ENCODE data around the gene NELFCD.

The NELFCD gene

GRCh38 chr20:58980711-58981627 is at the start of gene NELFCD:
NELFCD (plus strand) TSS chr20:58981256; CDS start chr20:58981310, 54 bp downstream.
- Histone ChIP-seq H3K36me3 (replicated peaks; ENCODE audit: low read depth, low read length) (peaks cover 22% of the 10 kb centered on the region), H3K4me3 (ENCODE audit: low read length) (peak within 1 kb of the TSS; percentile 82), H3K9me3 (ENCODE audit: insufficient read depth, low read length) (peaks cover 6% of the 10 kb centered on the region), H3K9ac (ENCODE audit: low read length) (peak within 1 kb of the TSS; percentile 87), H3K4me2 (ENCODE audit: low read length) (peak within 1 kb of the TSS; percentile 72), H3K27ac (ENCODE audit: low read length) (peak within 1 kb of the TSS; percentile 55), H2AFZ (ENCODE audit: low read depth, low read length) (peak within 1 kb of the TSS; percentile 10; the same call in 1 of the 2 replicates), H3K27me3 (ENCODE audit: low read depth, low read length) (no peaks in the 10 kb centered on the region), H3K79me2 (ENCODE audit: low read length) (peaks cover 49% of the 10 kb centered on the region), H3K4me1 (ENCODE audit: low read length) (peaks cover 56% of the 10 kb centered on the region), H4K20me1 (ENCODE audit: insufficient read depth, low read length) (peaks cover 34% of the 10 kb centered on the region)
- TF ChIP-seq CTCF (IDR thresholded peaks at IDR 0.05; ENCODE audit: low read depth, low read length), result no peak
- no peak for TF ChIP-seq EZH2phosphoT487 (IDR thresholded peaks at IDR 0.05; ENCODE audit: low read depth)

GRCh38 chr20:58932170-58932569 is 48.9 kb upstream of the NELFCD start:
- peaks cover 28% of the 10 kb centered on the region for H3K27me3 ChIP-seq (ENCODE audit: low read depth, low read length)

GRCh38 chr20:58938078-58938477 is 43.0 kb upstream of the NELFCD start:
- no peaks in the 10 kb centered on the region for H3K79me2 ChIP-seq (ENCODE audit: low read length)
- no peak overlapping the region for H3K4me3 ChIP-seq (ENCODE audit: low read length)
- H3K9ac ChIP-seq (ENCODE audit: low read length), result no peak overlapping the region
- no peak overlapping the region for H3K27ac ChIP-seq (ENCODE audit: low read length)
- peaks cover 5% of the 10 kb centered on the region; the same call in 1 of the 2 replicates for H3K9me3 ChIP-seq (ENCODE audit: insufficient read depth, low read length)
- no peak for TF ChIP-seq CTCF (IDR thresholded peaks at IDR 0.05; ENCODE audit: low read depth, low read length)
- no peak for TF ChIP-seq EZH2phosphoT487 (IDR thresholded peaks at IDR 0.05; ENCODE audit: low read depth)
- peak overlapping the region; percentile 10; the same call in 1 of the 2 replicates for H2AFZ ChIP-seq (ENCODE audit: low read depth, low read length)
- peak overlapping the region; percentile 33 for H3K4me2 ChIP-seq (ENCODE audit: low read length)
- H4K20me1 ChIP-seq (ENCODE audit: insufficient read depth, low read length), result no peaks in the 10 kb centered on the region
- peaks cover 14% of the 10 kb centered on the region for H3K4me1 ChIP-seq (ENCODE audit: low read length)
- peaks cover 13% of the 10 kb centered on the region; the same call in 1 of the 2 replicates for H3K27me3 ChIP-seq (ENCODE audit: low read depth, low read length)
- H3K36me3 ChIP-seq (replicated peaks; ENCODE audit: low read depth, low read length), result no peaks in the 10 kb centered on the region

More at GRCh38 chr20:58932170-58932569, 48.9 kb upstream of the NELFCD start:
- TF ChIP-seq CTCF (IDR thresholded peaks at IDR 0.05; ENCODE audit: low read depth, low read length) (no peak), EZH2phosphoT487 (IDR thresholded peaks at IDR 0.05; ENCODE audit: low read depth) (no peak)
- Histone ChIP-seq H3K9me3 (ENCODE audit: insufficient read depth, low read length) (peaks cover 5% of the 10 kb centered on the region; the same call in 1 of the 2 replicates), H3K4me2 (ENCODE audit: low read length) (no peak overlapping the region), H4K20me1 (ENCODE audit: insufficient read depth, low read length) (no peaks in the 10 kb centered on the region), H3K9ac (ENCODE audit: low read length) (no peak overlapping the region), H3K4me1 (ENCODE audit: low read length) (peaks cover 4% of the 10 kb centered on the region; the same call in 1 of the 2 replicates), H3K4me3 (ENCODE audit: low read length) (no peak overlapping the region), H3K36me3 (replicated peaks; ENCODE audit: low read depth, low read length) (no peaks in the 10 kb centered on the region), H3K79me2 (ENCODE audit: low read length) (no peaks in the 10 kb centered on the region), H3K27ac (ENCODE audit: low read length) (no peak overlapping the region), H2AFZ (ENCODE audit: low read depth, low read length) (no peak overlapping the region)

GRCh38 chr20:58938541-58938940 is 42.5 kb upstream of the NELFCD start:
- H3K27me3 ChIP-seq (ENCODE audit: low read depth, low read length), result peaks cover 13% of the 10 kb centered on the region; the same call in 1 of the 2 replicates
- TF ChIP-seq CTCF (IDR thresholded peaks at IDR 0.05; ENCODE audit: low read depth, low read length) (no peak), EZH2phosphoT487 (IDR thresholded peaks at IDR 0.05; ENCODE audit: low read depth) (no peak)
- H3K4me1 ChIP-seq (ENCODE audit: low read length), result peaks cover 14% of the 10 kb centered on the region
- no peaks in the 10 kb centered on the region for H4K20me1 ChIP-seq (ENCODE audit: insufficient read depth, low read length)
- no peak overlapping the region for H3K4me3 ChIP-seq (ENCODE audit: low read length)
- H3K9ac ChIP-seq (ENCODE audit: low read length), result no peak overlapping the region
- peak overlapping the region; percentile 33 for H3K4me2 ChIP-seq (ENCODE audit: low read length)
- H3K79me2 ChIP-seq (ENCODE audit: low read length), result no peaks in the 10 kb centered on the region
- no peak overlapping the region for H3K27ac ChIP-seq (ENCODE audit: low read length)
- H2AFZ ChIP-seq (ENCODE audit: low read depth, low read length), result peak overlapping the region; percentile 10; the same call in 1 of the 2 replicates
- H3K9me3 ChIP-seq (ENCODE audit: insufficient read depth, low read length), result peaks cover 5% of the 10 kb centered on the region; the same call in 1 of the 2 replicates
- H3K36me3 ChIP-seq (replicated peaks; ENCODE audit: low read depth, low read length), result no peaks in the 10 kb centered on the region

Measured in OCI-LY3 (cell line).